Measurements from ENCODE around the gene PABPN1. TPM values are rescaled to one million over a fixed set of nuclear protein-coding genes. Genes with fewer than 3 reads are reported as not detected.

The PABPN1 gene
- total RNA-seq, 1 donor from 2014 or later, result 298 TPM

- H3K4me1 ChIP-seq, result no peaks in the 10 kb centered on the region
- TF ChIP-seq EZH2 (IDR thresholded peaks at IDR 0.05) (no peak), EZH2phosphoT487 (IDR thresholded peaks at IDR 0.05) (no peak), CTCF (IDR thresholded peaks at IDR 0.05) (no peak)
- H3K4me1 Mint-ChIP-seq, result peaks cover 5% of the 10 kb centered on the region
These were observed 23.2 kb downstream of the PABPN1 start for GRCh38 chr14:23344481-23344880.

GRCh38 chr14:23345987-23346692 is 24.9 kb downstream of the PABPN1 start:
- no peaks in the 10 kb centered on the region for H3K79me2 ChIP-seq (ENCODE audit: low read depth)
- H3K36me3 ChIP-seq, result no peaks in the 10 kb centered on the region
- Mint-ChIP-seq H3K27ac (peak overlapping the region; percentile 0), H3K27me3 (ENCODE audit: insufficient read depth, low read depth) (peaks cover 10% of the 10 kb centered on the region), H3K4me3 (peak overlapping the region; percentile 25), H3K9me3 (peaks cover 9% of the 10 kb centered on the region), H3K4me1 (peaks cover 12% of the 10 kb centered on the region), H3K36me3 (peaks cover 20% of the 10 kb centered on the region)
- H2AFZ ChIP-seq (replicated peaks), result no peak overlapping the region
- H4K20me1 ChIP-seq (ENCODE audit: low read depth), result peaks cover under 1% of the 10 kb centered on the region
- TF ChIP-seq EZH2phosphoT487 (IDR thresholded peaks at IDR 0.05) (no peak), CTCF (IDR thresholded peaks at IDR 0.05) (peak; percentile 33)
- no peak overlapping the region for H3K9ac ChIP-seq
- no peak overlapping the region for H3K4me3 ChIP-seq
- no peak overlapping the region for H3K4me2 ChIP-seq
- no peaks in the 10 kb centered on the region for H3K4me1 ChIP-seq
- peak; percentile 36 for DNase-seq (ENCODE audit: low spot score)
- peaks cover 2% of the 10 kb centered on the region for H3K27me3 ChIP-seq
- no peak overlapping the region for H3K27ac ChIP-seq
- peaks cover 5% of the 10 kb centered on the region for H3F3A ChIP-seq (ENCODE audit: low read depth)
- H3K9me3 ChIP-seq (ENCODE audit: low read depth), result no peaks in the 10 kb centered on the region

More at GRCh38 chr14:23344481-23344880, 23.2 kb downstream of the PABPN1 start:
- Histone ChIP-seq H2AFZ (replicated peaks) (no peak overlapping the region), H3F3A (ENCODE audit: low read depth) (peaks cover 5% of the 10 kb centered on the region), H3K36me3 (no peaks in the 10 kb centered on the region), H3K27me3 (no peaks in the 10 kb centered on the region), H3K79me2 (ENCODE audit: low read depth) (no peaks in the 10 kb centered on the region), H3K4me3 (no peak overlapping the region), H3K9ac (no peak overlapping the region), H3K27ac (no peak overlapping the region), H4K20me1 (ENCODE audit: low read depth) (no peaks in the 10 kb centered on the region), H3K4me2 (no peak overlapping the region), H3K9me3 (ENCODE audit: low read depth) (peaks cover 13% of the 10 kb centered on the region)
- H3K9me3 Mint-ChIP-seq, result peaks cover 14% of the 10 kb centered on the region
- DNase-seq (ENCODE audit: low spot score), result no peak
- H3K4me3 Mint-ChIP-seq, result no peak overlapping the region
- H3K27ac Mint-ChIP-seq, result no peak overlapping the region
- peaks cover 8% of the 10 kb centered on the region for H3K36me3 Mint-ChIP-seq
- peaks cover 8% of the 10 kb centered on the region for H3K27me3 Mint-ChIP-seq (ENCODE audit: insufficient read depth, low read depth)

- peaks cover 8% of the 10 kb centered on the region for H4K20me1 ChIP-seq (ENCODE audit: low read depth)
- H3K79me2 ChIP-seq (ENCODE audit: low read depth), result peaks cover 2% of the 10 kb centered on the region
- no peak overlapping the region for H2AFZ ChIP-seq (replicated peaks)
- peaks cover 9% of the 10 kb centered on the region for H3K27me3 ChIP-seq
- H3K4me2 ChIP-seq, result no peak overlapping the region
- H3K36me3 ChIP-seq, result no peaks in the 10 kb centered on the region
- no peak overlapping the region for H3K4me3 ChIP-seq
- TF ChIP-seq CTCF (IDR thresholded peaks at IDR 0.05) (no peak), EZH2 (IDR thresholded peaks at IDR 0.05) (no peak), EZH2phosphoT487 (IDR thresholded peaks at IDR 0.05) (no peak)
- Mint-ChIP-seq H3K4me3 (peak overlapping the region; percentile 70), H3K4me1 (peaks cover 16% of the 10 kb centered on the region), H3K36me3 (peaks cover 23% of the 10 kb centered on the region), H3K27ac (no peak overlapping the region), H3K27me3 (ENCODE audit: insufficient read depth, low read depth) (peaks cover 12% of the 10 kb centered on the region), H3K9me3 (peaks cover 9% of the 10 kb centered on the region)
- H3F3A ChIP-seq (ENCODE audit: low read depth), result peaks cover 5% of the 10 kb centered on the region
- no peak overlapping the region for H3K27ac ChIP-seq
- H3K9ac ChIP-seq, result no peak overlapping the region
- peaks cover 4% of the 10 kb centered on the region for H3K4me1 ChIP-seq
- H3K9me3 ChIP-seq (ENCODE audit: low read depth), result no peaks in the 10 kb centered on the region
- no peak for DNase-seq (ENCODE audit: low spot score)
These were observed 25.6 kb downstream of the PABPN1 start for GRCh38 chr14:23346693-23347405.
